ENCODE measurements around the gene PPFIA1.

- no peak for TF ChIP-seq CTCF (IDR thresholded peaks at IDR 0.05)
- TF ChIP-seq POLR2A (IDR thresholded peaks at IDR 0.05), result no peak
Measured at GRCh38 chr11:70317581-70318305, 47.3 kb downstream of the PPFIA1 start.

All from uterus (tissue), 2 donors.